SK-N-SH (cell line): ENCODE results near the gene DTNBP1. TPM values are rescaled to one million over a fixed set of nuclear protein-coding genes. Genes with fewer than 3 reads are reported as not detected.

Source experiments
- CTCF ChIA-PET: fragments of 300-600, 350-600 bp; formaldehyde crosslinking; extraction: SDS; loops from one replicate; lab custom pipeline; 2021; lab: Yijun Ruan, JAX
- POLR2A ChIA-PET: fragments of 350-600 bp; sonication (Branson Sonifier 250); formaldehyde crosslinking; extraction: SDS; loops from one replicate; lab custom pipeline; 2020; ENCODE audit warnings: antibody characterized with exemption, inconsistent platforms; lab: Yijun Ruan, JAX
- DNase-seq: peaks from one replicate; pipeline ENCODE4 v3.0.0; 2012
- H2AFZ ChIP-seq: fragments of 200-600 bp; sonication (generic); 2 replicates; pipeline ENCODE4 v1.8.1; 2016; ENCODE audit warnings: antibody characterized with exemption, mild to moderate bottlenecking, low read depth
- H3F3A ChIP-seq: fragments of 200-600 bp; sonication (generic); replicated peaks from 2 replicates; pipeline ENCODE3; 2016; ENCODE audit warnings: antibody characterized with exemption, mild to moderate bottlenecking; ENCODE audit not compliant: insufficient read depth
- H3K27ac ChIP-seq, 2 experiments: fragments of 200-500 bp in 1 of 2; fragments of 200-600 bp in 1 of 2; sonication (Bioruptor generic) in 1 of 2; sonication (generic), shearing (Covaris generic) in 1 of 2; 2 replicates each; pipeline versions ENCODE4 v1.5.1 to v1.6.1; 2014 to 2016; ENCODE audit warnings: low read depth in 2 of 2, inconsistent platforms in 1 of 2, low read length in 1 of 2, mild to moderate bottlenecking in 1 of 2, mixed read lengths in 1 of 2
- H3K27me3 ChIP-seq: fragments of 200-600 bp; sonication (generic), shearing (Covaris generic); 2 replicates; pipeline ENCODE4 v1.6.1; 2016; ENCODE audit warnings: mixed run types; ENCODE audit not compliant: insufficient read depth
- H3K36me3 ChIP-seq, 2 experiments: fragments of 200-500 bp in 1 of 2; fragments of 200-600 bp in 1 of 2; sonication (Bioruptor generic) in 1 of 2; sonication (generic) in 1 of 2; replicated peaks in 1 of 2; 2 replicates each; pipeline versions ENCODE3 to v1.5.1; 2014 to 2016; ENCODE audit warnings: low read length in 1 of 2, mild to moderate bottlenecking in 1 of 2; ENCODE audit not compliant: insufficient read depth in 2 of 2, control insufficient read depth in 1 of 2
- H3K4me1 ChIP-seq, 2 experiments: fragments of 200-500 bp in 1 of 2; fragments of 200-600 bp in 1 of 2; sonication (Bioruptor generic) in 1 of 2; sonication (generic), shearing (Covaris generic) in 1 of 2; 2 replicates each; pipeline versions ENCODE4 v1.5.1 to v1.6.1; 2014 to 2016; ENCODE audit warnings: low read depth in 1 of 2, low read length in 1 of 2, mixed run types in 1 of 2; ENCODE audit not compliant: insufficient read depth in 2 of 2, control insufficient read depth in 1 of 2
- H3K4me2 ChIP-seq: fragments of 200-600 bp; sonication (generic), shearing (Covaris generic); 2 replicates; pipeline ENCODE4 v1.6.1; 2017; ENCODE audit warnings: mixed run types
- H3K4me3 ChIP-seq, 2 experiments: fragments of 200-500 bp in 1 of 2; fragments of 200-600 bp in 1 of 2; sonication (Bioruptor generic) in 1 of 2; sonication (generic), shearing (Covaris generic) in 1 of 2; 2 replicates each; pipeline versions ENCODE4 v1.5.1 to v1.8.1; 2014 to 2016; ENCODE audit warnings: low read depth in 2 of 2, inconsistent platforms in 1 of 2, low read length in 1 of 2, mild to moderate bottlenecking in 1 of 2, mixed read lengths in 1 of 2, moderate library complexity in 1 of 2
- H3K79me2 ChIP-seq: fragments of 200-600 bp; sonication (generic); 2 replicates; pipeline ENCODE4 v1.8.1; 2017; ENCODE audit warnings: mild to moderate bottlenecking; ENCODE audit not compliant: insufficient read depth
- H3K9ac ChIP-seq: fragments of 200-600 bp; sonication (generic); 2 replicates; pipeline ENCODE4 v1.6.1; 2017; ENCODE audit warnings: mixed run types
- H3K9me2 ChIP-seq: fragments of 200-600 bp; sonication (generic); 2 replicates; pipeline ENCODE4 v1.6.1; 2017; ENCODE audit warnings: mixed run types
- H3K9me3 ChIP-seq: fragments of 200-600 bp; sonication (generic); 2 replicates; pipeline ENCODE4 v1.6.1; 2017; ENCODE audit warnings: mixed run types, mild to moderate bottlenecking, moderate library complexity
- H4K20me1 ChIP-seq: fragments of 200-600 bp; sonication (generic); 2 replicates; pipeline ENCODE4 v1.6.1; 2017; ENCODE audit warnings: mild to moderate bottlenecking, mixed run types; ENCODE audit not compliant: insufficient read depth
- ELF1 ChIP-seq: IDR thresholded peaks from 2 replicates; pipeline ENCODE4 v1.4.0; 2012
- EP300 ChIP-seq, 2 experiments: IDR thresholded peaks; 2 replicates each; pipeline versions ENCODE4 v1.4.0 to v1.6.1; 2012; ENCODE audit warnings: borderline replicate concordance in 1 of 2, low read depth in 1 of 2, low read length in 1 of 2
- FOSL2 ChIP-seq: IDR thresholded peaks from 2 replicates; pipeline ENCODE4 v1.4.0; 2012; ENCODE audit warnings: low read depth, mild to moderate bottlenecking, moderate library complexity, borderline replicate concordance
- FOXJ3 ChIP-seq: sonication (generic); formaldehyde crosslinking; IDR thresholded peaks from 2 replicates; pipeline ENCODE4 v1.5.1; 2020; ENCODE audit warnings: mild to moderate bottlenecking, missing genetic modification reagents
- FOXM1 ChIP-seq: IDR thresholded peaks from 2 replicates; pipeline ENCODE4 v1.4.0; 2012; ENCODE audit warnings: low read depth, mild to moderate bottlenecking
- GABPA ChIP-seq: IDR thresholded peaks from 2 replicates; pipeline ENCODE4 v1.4.0; 2012; ENCODE audit warnings: low read depth, mild to moderate bottlenecking
- GATA2 ChIP-seq: sonication (generic); formaldehyde crosslinking; IDR thresholded peaks from 2 replicates; pipeline ENCODE4 v1.5.0; 2020; ENCODE audit warnings: mild to moderate bottlenecking, missing genetic modification reagents
- JUND ChIP-seq: IDR thresholded peaks from 2 replicates; pipeline ENCODE4 v1.4.0; 2012
- NRF1 ChIP-seq: IDR thresholded peaks from 2 replicates; pipeline ENCODE4 v1.6.1; 2012; ENCODE audit warnings: low read depth, mild to moderate bottlenecking, low read length
- RAD21 ChIP-seq: IDR thresholded peaks from 2 replicates; pipeline ENCODE4 v1.6.1; 2012; ENCODE audit warnings: mild to moderate bottlenecking, low read length
- RCOR1 ChIP-seq: fragments of 150-350 bp; IDR thresholded peaks from 2 replicates; pipeline ENCODE4 v1.6.1; 2017; ENCODE audit warnings: antibody characterized with exemption, low read length
- RXRA ChIP-seq: IDR thresholded peaks from 2 replicates; pipeline ENCODE4 v1.4.0; 2012; ENCODE audit warnings: low read depth, mild to moderate bottlenecking, borderline replicate concordance
- TCF12 ChIP-seq: IDR thresholded peaks from 2 replicates; pipeline ENCODE4 v1.4.0; 2012
- TEAD4 ChIP-seq: IDR thresholded peaks from 2 replicates; pipeline ENCODE4 v1.4.0; 2012; ENCODE audit warnings: mild to moderate bottlenecking, borderline replicate concordance; ENCODE audit not compliant: insufficient read depth
- WGBS: methylation state at CpG from one replicate; pipeline ENCODE4 v1.1.6; 2017; ENCODE audit warnings: low lambda C conversion rate; 5-methylcytosine and 5-hydroxymethylcytosine counted together
- polyA plus RNA-seq, 3 experiments: library from polyadenylated mRNA; depleted of rRNA; stranded (reverse); fragments of >200 nt; gene quantifications; 2 replicates each; pipeline ENCODE4 v1.2.3, GENCODE V29; 2012
- TF ChIP-seq, protein P1 (sequence below): fragments of 200-600 bp; sonication (generic); IDR thresholded peaks from 2 replicates; pipeline ENCODE4 v1.6.1; 2017; ENCODE audit warnings: antibody characterized with exemption, mild to moderate bottlenecking, moderate library complexity
- TF ChIP-seq, protein P2 (sequence below): IDR thresholded peaks from 2 replicates; pipeline ENCODE4 v1.4.0; 2012; ENCODE audit warnings: low read depth, borderline replicate concordance
- TF ChIP-seq, protein P3 (sequence below): IDR thresholded peaks from 2 replicates; pipeline ENCODE4; 2012

DTNBP1 gene
- polyA plus RNA-seq, 1 of the 3 experiments (the other 2 are of a cell fraction): 19.7 TPM

DNA sequence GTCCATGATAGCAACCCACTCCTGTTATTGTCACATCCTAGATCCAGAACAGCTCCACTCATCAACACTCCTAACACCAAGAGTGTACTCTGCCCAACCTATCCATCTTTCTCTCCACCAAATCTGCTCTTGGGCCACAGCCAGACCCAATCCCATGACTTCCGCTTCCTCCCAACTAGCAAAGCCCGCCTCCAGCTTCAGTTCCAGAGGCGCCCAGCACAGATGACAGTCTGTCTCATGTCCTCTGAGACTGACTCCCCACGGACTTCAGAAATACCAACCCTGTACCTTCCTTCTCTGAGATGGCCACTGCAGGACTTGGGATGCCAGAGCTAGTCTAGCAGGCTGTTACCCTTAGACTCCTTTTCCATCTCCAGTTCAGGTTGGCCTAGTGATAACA, 48.6 kb downstream of the DTNBP1 start:
- Histone ChIP-seq H2AFZ (no peak overlapping the region), H3K79me2 (peaks cover 4% of the 10 kb centered on the region; the same call in 1 of the 2 replicates), H4K20me1 (no peaks in the 10 kb centered on the region), H3K4me2 (no peak overlapping the region), H3K4me1 (peaks cover 4 to 10% of the 10 kb centered on the region in 2 experiments; a peak in 1 of 4 replicates), H3F3A (peaks cover under 1% of the 10 kb centered on the region), H3K9ac (no peak overlapping the region), H3K27ac (no peak overlapping the region; a peak in 1 of 4 replicates), H3K27me3 (no peaks in the 10 kb centered on the region), H3K9me3 (no peaks in the 10 kb centered on the region), H3K36me3 (peaks cover 16 to 20% of the 10 kb centered on the region in 2 experiments), H3K9me2 (no peaks in the 10 kb centered on the region), H3K4me3 (no peak overlapping the region)
- WGBS: 100% methylated on average over 4 of the region's 4 CpGs
- DNase-seq: no peak
- POLR2A ChIA-PET: no interaction called here
- TF ChIP-seq ELF1 (no peak), NRF1 (no peak), FOXJ3 (no peak), GABPA (no peak), RAD21 (no peak)
- TF ChIP-seq, protein P1, sequence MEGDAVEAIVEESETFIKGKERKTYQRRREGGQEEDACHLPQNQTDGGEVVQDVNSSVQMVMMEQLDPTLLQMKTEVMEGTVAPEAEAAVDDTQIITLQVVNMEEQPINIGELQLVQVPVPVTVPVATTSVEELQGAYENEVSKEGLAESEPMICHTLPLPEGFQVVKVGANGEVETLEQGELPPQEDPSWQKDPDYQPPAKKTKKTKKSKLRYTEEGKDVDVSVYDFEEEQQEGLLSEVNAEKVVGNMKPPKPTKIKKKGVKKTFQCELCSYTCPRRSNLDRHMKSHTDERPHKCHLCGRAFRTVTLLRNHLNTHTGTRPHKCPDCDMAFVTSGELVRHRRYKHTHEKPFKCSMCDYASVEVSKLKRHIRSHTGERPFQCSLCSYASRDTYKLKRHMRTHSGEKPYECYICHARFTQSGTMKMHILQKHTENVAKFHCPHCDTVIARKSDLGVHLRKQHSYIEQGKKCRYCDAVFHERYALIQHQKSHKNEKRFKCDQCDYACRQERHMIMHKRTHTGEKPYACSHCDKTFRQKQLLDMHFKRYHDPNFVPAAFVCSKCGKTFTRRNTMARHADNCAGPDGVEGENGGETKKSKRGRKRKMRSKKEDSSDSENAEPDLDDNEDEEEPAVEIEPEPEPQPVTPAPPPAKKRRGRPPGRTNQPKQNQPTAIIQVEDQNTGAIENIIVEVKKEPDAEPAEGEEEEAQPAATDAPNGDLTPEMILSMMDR: no peak
- CTCF ChIA-PET: interaction anchor here (0.9 to 2.6 kb wide), 4 partner anchors 9 to 125 kb away, joined by 3 to 10 read pairs (median 3); no protein-coding TSS in a partner anchor

DNA sequence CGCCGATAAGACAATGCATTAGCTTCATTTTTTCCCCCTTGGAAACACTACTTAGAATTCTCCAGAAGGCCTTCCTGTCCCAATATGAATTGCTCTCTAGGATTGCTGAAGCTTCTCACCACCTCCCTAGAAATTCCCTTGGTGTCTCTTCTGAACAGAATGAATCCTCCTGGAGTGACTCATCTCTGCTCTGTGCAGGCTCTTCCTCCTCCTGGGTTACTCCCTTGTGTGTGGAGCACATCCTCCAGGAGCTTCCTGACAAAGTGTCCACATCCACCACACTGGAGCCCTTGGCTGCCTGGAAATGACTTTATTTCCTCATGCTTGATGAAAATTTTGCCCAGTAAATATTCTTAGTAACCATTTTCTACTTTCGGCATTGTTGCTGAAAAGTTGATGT, 54.4 kb downstream of the DTNBP1 start:
- H3K4me2 ChIP-seq: no peak overlapping the region
- WGBS: 71% methylated on average over 3 of the region's 3 CpGs
- TF ChIP-seq JUND (peak; percentile 73), EP300 (IDR thresholded peaks at IDR 0.05; ENCODE audit: borderline replicate concordance in 1 of 2, low read depth in 1 of 2, low read length in 1 of 2) (peak in 1 of 2 experiments; percentile 15; a peak in 1 of 4 replicates), TEAD4 (no peak), GATA2 (CRISPR knock-in tag) (no peak), TCF12 (peak; percentile 29; the same call in 1 of the 2 replicates), FOSL2 (peak; percentile 88), FOXM1 (no peak), RXRA (no peak), RCOR1 (no peak)
- TF ChIP-seq, protein P2, sequence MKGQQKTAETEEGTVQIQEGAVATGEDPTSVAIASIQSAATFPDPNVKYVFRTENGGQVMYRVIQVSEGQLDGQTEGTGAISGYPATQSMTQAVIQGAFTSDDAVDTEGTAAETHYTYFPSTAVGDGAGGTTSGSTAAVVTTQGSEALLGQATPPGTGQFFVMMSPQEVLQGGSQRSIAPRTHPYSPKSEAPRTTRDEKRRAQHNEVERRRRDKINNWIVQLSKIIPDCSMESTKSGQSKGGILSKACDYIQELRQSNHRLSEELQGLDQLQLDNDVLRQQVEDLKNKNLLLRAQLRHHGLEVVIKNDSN: no peak
- TF ChIP-seq, protein P3, sequence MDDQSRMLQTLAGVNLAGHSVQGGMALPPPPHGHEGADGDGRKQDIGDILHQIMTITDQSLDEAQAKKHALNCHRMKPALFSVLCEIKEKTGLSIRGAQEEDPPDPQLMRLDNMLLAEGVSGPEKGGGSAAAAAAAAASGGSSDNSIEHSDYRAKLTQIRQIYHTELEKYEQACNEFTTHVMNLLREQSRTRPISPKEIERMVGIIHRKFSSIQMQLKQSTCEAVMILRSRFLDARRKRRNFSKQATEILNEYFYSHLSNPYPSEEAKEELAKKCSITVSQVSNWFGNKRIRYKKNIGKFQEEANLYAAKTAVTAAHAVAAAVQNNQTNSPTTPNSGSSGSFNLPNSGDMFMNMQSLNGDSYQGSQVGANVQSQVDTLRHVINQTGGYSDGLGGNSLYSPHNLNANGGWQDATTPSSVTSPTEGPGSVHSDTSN: no peak
- TF ChIP-seq, protein P1: no peak
- TF ChIP-seq, all 33 proteins: peak for 4
- no peaks in the 10 kb centered on the region for H3K9me3 ChIP-seq
- H3K27ac ChIP-seq: peak overlapping the region in 1 of 2 experiments; percentile 28; a peak in 3 of 4 replicates
- no peak overlapping the region for H3K4me3 ChIP-seq
- ChIA-PET POLR2A (no interaction called here), CTCF (no interaction called here)
- H2AFZ ChIP-seq: no peak overlapping the region
- peaks cover 9% of the 10 kb centered on the region for H3F3A ChIP-seq
- H3K36me3 ChIP-seq: peaks cover 5 to 23% of the 10 kb centered on the region in 2 experiments
- no peak for DNase-seq
- H3K9ac ChIP-seq: no peak overlapping the region
- no peaks in the 10 kb centered on the region; a peak in 2 of 4 replicates for H3K4me1 ChIP-seq
- H3K79me2 ChIP-seq: no peaks in the 10 kb centered on the region
- H3K27me3 ChIP-seq: no peaks in the 10 kb centered on the region
- no peaks in the 10 kb centered on the region for H4K20me1 ChIP-seq
- H3K9me2 ChIP-seq: no peaks in the 10 kb centered on the region
